Naive thymus-derived CD8-positive, alpha-beta T cell (primary cell): ENCODE measurements around the gene PKIB. TPM values are rescaled to one million over a fixed set of nuclear protein-coding genes. Genes with fewer than 3 reads are reported as not detected.
"Not testable (repeated sequence)": the region's sequence is repeated elsewhere in the genome, so short reads cannot be mapped to it uniquely, and the experiment has no call there.

ENCODE experiments used
- ATAC-seq, 2 donors: fragments of 150-1000 bp; cut with Tn5 transposase in 1 of 2; sonication (Bioruptor Pico), chemical (Tn5 transposase) in 1 of 2; 1 replicate in 1 of 2; 2 replicates in 1 of 2; pipeline ENCODE4 v1.10.0; 2021; ENCODE audit warnings: mild to moderate bottlenecking in 2 of 2, moderate library complexity in 2 of 2
- POLR2A ChIA-PET: fragments of 350-600 bp; sonication (Branson Sonifier 250); formaldehyde crosslinking; loops from one replicate; lab custom pipeline; 2021; ENCODE audit warnings: antibody characterized with exemption; lab: Charles Lee
- DNase-seq, 10 donors: peaks; one replicate each; pipeline versions ENCODE4 v3.0.0 to v3.0.0-alpha.2; 2020 to 2022
- H3K27ac Mint-ChIP-seq, 10 donors: one replicate each; pipeline ENCODE4 v1.8.0; 2020 to 2022; ENCODE audit warnings: mild to moderate bottlenecking in 10 of 10, mixed read lengths in 10 of 10, moderate library complexity in 4 of 10, inconsistent platforms in 1 of 10
- H3K27me3 Mint-ChIP-seq, 5 donors: one replicate each; pipeline ENCODE4 v1.8.0; 2021 to 2022; ENCODE audit warnings: mixed read lengths in 5 of 5
- H3K36me3 Mint-ChIP-seq, 3 donors: one replicate each; pipeline ENCODE4 v1.8.0; 2020 to 2022; ENCODE audit warnings: mixed read lengths in 3 of 3, mild to moderate bottlenecking in 2 of 3, inconsistent platforms in 1 of 3
- H3K4me1 Mint-ChIP-seq, 4 donors: one replicate each; pipeline ENCODE4 v1.8.0; 2021 to 2022; ENCODE audit warnings: mixed read lengths in 4 of 4
- H3K4me3 Mint-ChIP-seq, 10 donors: one replicate each; pipeline ENCODE4 v1.8.0; 2020 to 2022; ENCODE audit warnings: mild to moderate bottlenecking in 10 of 10, mixed read lengths in 10 of 10, moderate library complexity in 6 of 10, inconsistent platforms in 1 of 10
- H3K9me3 Mint-ChIP-seq, 9 donors: one replicate each; pipeline ENCODE4 v1.8.0; 2020 to 2022; ENCODE audit warnings: mixed read lengths in 9 of 9, mild to moderate bottlenecking in 3 of 9, inconsistent platforms in 1 of 9, moderate library complexity in 1 of 9
- polyA plus RNA-seq, 3 donors: library from polyadenylated mRNA; unstranded; fragments of 300-500 nt; fragmentation: Illumina TruSeq; gene quantifications; one replicate each; pipeline ENCODE4 v1.2.3, GENCODE V29; 2021
- total RNA-seq, 8 experiments: library from RNA in 2 of 8; stranded (reverse) in 2 of 8; gene quantifications; one replicate each; pipeline ENCODE4 v1.2.3 and lab custom pipeline; 2021 to 2026

PKIB gene
- total and polyA plus RNA-seq, 5 experiments from 2014 or later = 0.45 to 0.82 (median 0.75) TPM

DNA sequence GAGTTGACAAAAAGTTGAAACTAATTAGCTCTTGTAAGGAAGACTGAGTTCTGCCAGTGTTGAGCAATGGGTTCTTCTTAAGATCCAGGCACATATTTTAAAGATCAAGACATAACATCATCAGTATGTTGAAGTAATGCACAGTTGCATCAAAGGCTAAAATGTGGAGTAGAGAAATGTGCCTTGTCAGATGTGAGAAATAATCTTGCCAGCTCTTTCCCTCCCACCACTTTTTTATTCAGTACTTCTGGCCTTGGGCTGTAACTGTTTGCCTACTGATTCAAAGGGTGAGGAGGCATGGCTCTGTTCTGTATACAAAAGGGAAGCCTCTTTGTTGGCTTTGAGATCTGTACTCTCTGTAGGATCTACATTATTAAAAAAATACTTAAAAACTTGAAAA, 13.1 kb downstream of the PKIB start:
- Mint-ChIP-seq H3K4me3 (no peak overlapping the region), H3K9me3 (peaks cover 0 to 3% (median 0%) of the 10 kb centered on the region in 9 donors), H3K4me1 (no peaks in the 10 kb centered on the region), H3K36me3 (no peaks in the 10 kb centered on the region), H3K27ac (no peak overlapping the region), H3K27me3 (peaks cover 19 to 34% (median 27%) of the 10 kb centered on the region in 5 donors)
- POLR2A ChIA-PET = no interaction called here
- DNase-seq = no peak
- ATAC-seq = no peak

DNA sequence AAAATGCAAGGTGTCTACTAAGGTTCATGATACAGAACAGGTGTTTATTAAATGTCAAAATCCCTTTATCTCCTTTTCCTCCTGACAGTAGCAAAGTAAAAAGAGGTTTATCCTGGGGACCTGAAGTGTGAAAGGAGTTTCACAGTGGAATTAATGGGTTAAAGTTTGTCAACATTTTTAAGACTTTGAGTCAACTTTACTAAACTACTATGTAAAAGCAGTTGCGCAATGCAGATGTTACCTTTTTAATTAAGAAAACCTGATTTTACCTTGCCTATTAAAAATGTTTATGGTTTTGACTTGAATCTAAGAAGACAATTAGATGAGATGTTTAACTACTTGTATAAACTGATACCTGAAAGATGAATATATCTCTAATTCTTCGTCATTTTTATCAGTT, 14.6 kb downstream of the PKIB start:
- H3K4me1 Mint-ChIP-seq = no peaks in the 10 kb centered on the region
- H3K4me3 Mint-ChIP-seq = no peak overlapping the region
- POLR2A ChIA-PET = no interaction called here
- DNase-seq (no peak), ATAC-seq (no peak)
- peaks cover 0 to 3% (median 0%) of the 10 kb centered on the region in 9 donors for H3K9me3 Mint-ChIP-seq
- H3K27me3 Mint-ChIP-seq = peaks cover 13 to 33% (median 25%) of the 10 kb centered on the region in 5 donors
- no peak overlapping the region for H3K27ac Mint-ChIP-seq
- H3K36me3 Mint-ChIP-seq = no peaks in the 10 kb centered on the region

DNA sequence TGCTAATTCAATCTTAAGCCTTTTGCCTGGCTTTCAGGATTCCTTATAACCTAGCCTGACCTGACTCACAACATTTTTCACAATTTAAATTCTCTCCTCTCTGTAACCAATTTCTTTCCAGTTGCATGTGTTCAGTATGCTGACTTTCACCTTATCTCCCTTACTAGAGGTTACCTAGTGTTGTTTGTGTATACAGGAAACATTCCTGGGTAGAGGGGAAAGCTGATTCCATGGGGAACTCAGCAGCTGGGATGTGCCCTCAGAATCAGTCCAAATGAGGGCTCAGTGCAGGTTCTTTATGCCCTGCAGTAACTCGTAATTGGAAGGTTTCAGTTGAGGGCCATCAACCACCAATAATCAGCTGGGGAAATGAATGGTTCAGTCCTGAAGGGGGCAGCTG, 18.5 kb downstream of the PKIB start:
- POLR2A ChIA-PET = no interaction called here
- H3K9me3 Mint-ChIP-seq = peaks cover 0 to 3% (median 0%) of the 10 kb centered on the region in 9 donors
- no peak overlapping the region for H3K4me3 Mint-ChIP-seq
- H3K27me3 Mint-ChIP-seq = peaks cover 0 to 15% (median 9%) of the 10 kb centered on the region in 5 donors
- no peak for ATAC-seq
- H3K36me3 Mint-ChIP-seq = no peaks in the 10 kb centered on the region
- DNase-seq = no peak
- no peak overlapping the region for H3K27ac Mint-ChIP-seq
- no peaks in the 10 kb centered on the region for H3K4me1 Mint-ChIP-seq

DNA sequence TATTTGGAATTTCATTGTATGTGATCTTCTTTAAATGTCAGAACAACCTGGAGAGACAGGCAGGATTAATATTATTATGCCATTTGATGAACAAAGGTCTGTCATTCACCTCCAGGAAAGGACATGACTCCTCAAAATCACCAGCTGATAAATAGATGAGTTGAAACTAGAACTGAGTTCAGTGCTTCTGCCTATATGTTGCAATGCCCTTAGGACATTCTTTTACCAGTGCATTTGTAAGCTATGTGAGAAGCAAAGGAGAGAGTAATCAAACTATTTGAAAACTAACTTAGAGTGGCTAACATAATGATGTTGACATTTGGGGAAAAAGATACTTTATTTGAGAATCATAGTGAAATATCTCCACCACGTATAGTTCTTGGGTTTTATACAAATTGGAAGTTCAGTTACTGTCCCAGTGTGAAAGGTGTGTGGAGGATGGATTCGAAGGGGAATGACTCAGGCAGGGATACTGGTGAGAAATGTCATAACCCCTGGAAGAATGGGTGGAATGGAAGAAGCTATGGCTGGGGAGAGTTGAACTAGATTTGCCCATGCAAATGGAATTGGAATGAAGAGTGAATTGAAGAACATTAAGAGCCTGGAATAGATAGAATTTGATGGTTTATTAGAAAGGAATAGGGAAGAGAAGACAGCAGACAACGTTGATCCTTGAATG, 21.5 kb downstream of the PKIB start:
- Mint-ChIP-seq H3K27ac (no peak overlapping the region), H3K4me3 (no peak overlapping the region), H3K4me1 (no peaks in the 10 kb centered on the region), H3K9me3 (peaks cover 0 to 1% (median 0%) of the 10 kb centered on the region in 9 donors), H3K36me3 (no peaks in the 10 kb centered on the region), H3K27me3 (peaks cover 0 to 12% (median 8%) of the 10 kb centered on the region in 5 donors)
- DNase-seq (no peak), ATAC-seq (no peak)
- POLR2A ChIA-PET = no interaction called here

DNA sequence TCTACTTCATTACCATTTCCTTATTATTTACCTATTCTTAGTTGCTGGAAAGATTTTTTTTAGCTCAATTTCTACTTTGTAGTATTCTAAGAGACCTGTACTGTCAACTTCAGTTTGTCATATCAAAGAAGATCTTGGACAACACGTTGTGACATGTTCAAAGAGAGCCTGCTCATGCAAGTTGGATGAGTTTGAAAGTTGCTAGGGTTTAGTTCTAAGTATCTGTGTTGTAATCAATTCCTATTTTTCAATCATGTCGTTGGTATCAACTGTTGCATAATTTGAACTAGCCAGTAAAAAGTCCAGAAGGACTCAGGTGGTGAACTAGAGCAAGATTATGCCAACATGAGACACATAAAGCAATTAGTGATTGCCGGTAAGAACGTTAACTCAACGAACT, 30.2 kb downstream of the PKIB start:
- H3K9me3 Mint-ChIP-seq = no peaks in the 10 kb centered on the region
- H3K4me1 Mint-ChIP-seq = no peaks in the 10 kb centered on the region
- ATAC-seq = no peak

DNA sequence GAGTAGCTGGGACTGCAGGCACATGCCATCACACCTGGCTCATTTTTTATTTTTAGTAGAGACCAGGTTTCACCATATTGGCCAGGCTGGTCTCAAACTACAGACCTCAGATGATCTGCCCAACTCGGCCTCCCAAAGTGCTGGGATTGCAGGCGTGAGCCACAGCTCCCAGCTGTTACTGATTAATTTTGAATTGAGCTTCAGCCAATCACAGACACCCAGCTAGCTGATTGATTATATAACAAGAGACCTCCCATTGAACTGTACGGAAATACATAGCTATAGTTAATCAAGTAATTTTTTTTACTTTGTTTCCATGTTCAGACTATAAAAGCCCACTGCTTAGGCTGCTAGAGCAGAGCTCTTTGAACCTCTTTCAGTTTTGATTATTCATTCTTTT, 31.6 kb downstream of the PKIB start:
- H3K4me3 Mint-ChIP-seq = no peak overlapping the region
- H3K36me3 Mint-ChIP-seq = no peaks in the 10 kb centered on the region
- ATAC-seq (no peak), DNase-seq (no peak)
- no peaks in the 10 kb centered on the region for H3K9me3 Mint-ChIP-seq
- H3K27me3 Mint-ChIP-seq = peaks cover 0 to 5% (median 0%) of the 10 kb centered on the region in 5 donors
- no peaks in the 10 kb centered on the region for H3K4me1 Mint-ChIP-seq
- POLR2A ChIA-PET = no interaction called here
- H3K27ac Mint-ChIP-seq = no peak overlapping the region

More for the DNA sequence above, 30.2 kb downstream of the PKIB start:
- POLR2A ChIA-PET = no interaction called here
- DNase-seq = no peak
- no peaks in the 10 kb centered on the region for H3K36me3 Mint-ChIP-seq
- no peak overlapping the region for H3K27ac Mint-ChIP-seq
- H3K27me3 Mint-ChIP-seq = peaks cover 0 to 3% (median 0%) of the 10 kb centered on the region in 5 donors
- no peak overlapping the region for H3K4me3 Mint-ChIP-seq

DNA sequence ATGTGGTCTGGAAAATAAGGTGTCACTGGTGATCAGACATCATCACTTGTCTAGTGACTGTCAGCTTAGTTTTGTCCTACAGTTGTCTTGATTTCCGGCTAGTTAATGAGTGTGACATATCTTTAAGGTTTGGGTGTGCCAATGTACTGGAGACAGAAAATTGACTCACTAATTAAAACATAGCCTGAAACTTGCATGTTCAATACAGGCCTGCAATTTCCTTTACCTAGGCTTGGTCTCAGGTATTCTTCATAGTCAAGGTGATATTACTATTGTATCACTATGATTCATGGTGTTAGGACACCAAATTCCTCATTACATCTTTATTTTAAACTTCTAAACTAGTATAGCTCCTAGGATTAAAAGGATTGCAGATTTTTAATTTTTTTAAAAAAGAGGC, 32.4 kb downstream of the PKIB start:
- H3K27me3 Mint-ChIP-seq = not testable (repeated sequence)

DNA sequence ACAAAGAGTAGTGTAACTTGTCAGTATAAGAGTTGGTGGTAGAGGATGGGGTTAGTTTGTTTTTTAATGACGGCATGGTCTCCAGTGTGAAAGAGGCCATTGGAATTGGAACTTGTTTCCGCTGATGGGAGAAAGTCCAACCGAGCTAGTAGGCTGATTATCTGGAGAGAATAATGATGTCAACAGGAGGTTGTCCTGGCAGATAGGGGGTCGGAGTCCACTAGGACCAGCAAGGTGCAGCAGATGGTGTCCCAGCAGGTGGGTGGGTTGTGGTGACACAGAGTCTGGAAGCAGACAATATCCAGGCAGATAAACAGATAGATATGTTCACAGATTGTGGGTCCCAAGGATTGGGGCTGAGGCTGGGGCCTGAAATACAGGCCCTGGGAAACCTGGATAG, 35.1 kb downstream of the PKIB start:
- H3K27ac Mint-ChIP-seq = peak overlapping the region in 2 of 10 donors; percentile 19 to 54
- H3K9me3 Mint-ChIP-seq = no peaks in the 10 kb centered on the region
- no peaks in the 10 kb centered on the region for H3K4me1 Mint-ChIP-seq
- no peaks in the 10 kb centered on the region for H3K36me3 Mint-ChIP-seq
- H3K27me3 Mint-ChIP-seq = peaks cover 0 to 5% (median 0%) of the 10 kb centered on the region in 5 donors
- no peak overlapping the region for H3K4me3 Mint-ChIP-seq
- no peak for DNase-seq
- POLR2A ChIA-PET = no interaction called here
- ATAC-seq = no peak

More for the DNA sequence above, 32.4 kb downstream of the PKIB start:
- ATAC-seq, H3K36me3 Mint-ChIP-seq, H3K9me3 Mint-ChIP-seq, H3K27ac Mint-ChIP-seq, H3K4me3 Mint-ChIP-seq, H3K4me1 Mint-ChIP-seq, POLR2A ChIA-PET, DNase-seq: not testable (repeated sequence)

DNA sequence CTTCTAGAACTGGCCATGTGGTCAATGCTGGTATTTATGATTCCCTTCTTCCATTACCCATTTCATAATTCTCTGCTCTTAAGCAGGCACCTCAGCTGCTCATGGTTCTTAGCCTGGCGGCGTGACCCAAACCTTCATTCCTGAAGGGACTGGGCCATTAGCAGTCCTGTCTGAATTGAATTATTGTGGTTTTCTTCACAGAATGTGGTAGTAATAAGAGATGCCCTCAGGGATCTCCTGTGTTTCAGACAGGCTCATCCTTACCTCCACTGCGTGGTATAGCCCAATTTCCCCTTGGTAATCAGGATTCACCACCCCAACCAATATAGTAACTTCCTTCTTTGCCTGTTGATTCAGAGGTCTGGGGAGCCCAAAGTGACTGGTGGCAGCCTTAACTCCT, 37.6 kb downstream of the PKIB start:
- Mint-ChIP-seq H3K4me3 (no peak overlapping the region), H3K4me1 (no peaks in the 10 kb centered on the region), H3K36me3 (no peaks in the 10 kb centered on the region), H3K9me3 (no peaks in the 10 kb centered on the region), H3K27me3 (peaks cover 0 to 5% (median 0%) of the 10 kb centered on the region in 5 donors), H3K27ac (no peak overlapping the region)
- DNase-seq (no peak), ATAC-seq (no peak)
- POLR2A ChIA-PET = no interaction called here

DNA sequence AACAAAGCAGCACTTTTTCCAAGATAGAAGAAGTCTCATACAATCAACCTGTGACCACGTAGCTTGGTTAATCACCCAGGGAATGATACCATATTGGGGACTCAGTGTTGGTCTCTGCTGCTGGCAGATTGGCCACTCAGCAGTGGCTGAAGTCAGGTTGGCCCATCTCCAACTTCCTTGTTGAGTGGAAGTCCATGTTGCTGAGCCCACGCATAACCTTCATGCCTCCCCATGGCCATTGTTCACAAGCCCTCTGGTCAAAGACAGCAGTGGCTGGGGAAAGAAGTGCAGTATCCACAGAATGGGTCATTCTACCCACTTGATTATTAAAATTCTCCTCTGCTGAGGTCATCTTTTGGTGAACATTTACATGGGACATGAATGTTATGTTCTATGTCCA, 38.5 kb downstream of the PKIB start:
- Mint-ChIP-seq H3K27me3 (peaks cover 0 to 5% (median 0%) of the 10 kb centered on the region in 5 donors), H3K36me3 (no peaks in the 10 kb centered on the region), H3K4me3 (no peak overlapping the region), H3K4me1 (no peaks in the 10 kb centered on the region), H3K27ac (no peak overlapping the region), H3K9me3 (no peaks in the 10 kb centered on the region)
- POLR2A ChIA-PET = no interaction called here
- no peak for ATAC-seq
- no peak for DNase-seq

DNA sequence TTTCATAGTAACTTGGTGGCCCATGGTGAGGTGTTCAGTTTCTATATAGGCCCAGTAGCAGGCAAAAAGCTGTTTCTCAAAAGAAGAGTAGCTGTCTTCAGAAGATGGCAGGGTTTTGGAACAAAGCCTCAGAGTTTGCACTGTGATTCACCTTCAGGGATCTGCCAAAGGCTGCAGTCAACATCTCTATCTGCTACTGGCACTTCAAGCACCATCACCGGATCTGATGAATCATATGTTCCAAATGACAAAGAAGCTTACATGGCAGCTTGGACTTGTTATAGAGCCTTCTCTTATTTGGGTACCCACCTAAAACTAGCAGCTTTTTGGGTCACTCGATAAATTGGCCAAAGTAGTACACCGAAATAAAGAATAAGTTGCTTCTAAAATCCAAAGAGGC, 39.5 kb downstream of the PKIB start:
- ATAC-seq = no peak

DNA sequence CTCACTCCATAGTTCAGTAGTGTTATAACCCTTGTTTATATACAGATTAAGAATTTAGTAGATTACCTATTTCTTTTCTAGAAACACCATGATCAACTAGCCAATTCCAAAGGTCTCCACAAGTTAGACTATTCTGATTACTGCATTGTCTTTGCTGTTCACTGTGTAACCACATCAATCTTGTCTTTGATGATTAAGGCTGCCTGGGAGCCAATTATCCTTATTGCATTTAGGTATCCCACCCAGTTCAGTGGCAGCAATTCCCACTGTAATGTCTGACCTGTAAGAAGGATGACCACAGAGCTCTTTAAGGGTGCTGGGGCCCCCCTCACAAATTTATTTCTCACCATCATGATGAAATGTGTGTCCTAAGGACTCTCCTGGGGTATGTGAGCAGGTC, 40.2 kb downstream of the PKIB start:
- H3K27ac Mint-ChIP-seq = no peak overlapping the region
- DNase-seq (no peak), ATAC-seq (no peak)
- no peak overlapping the region for H3K4me3 Mint-ChIP-seq
- no peaks in the 10 kb centered on the region for H3K9me3 Mint-ChIP-seq
- no peaks in the 10 kb centered on the region for H3K36me3 Mint-ChIP-seq
- POLR2A ChIA-PET = no interaction called here
- H3K27me3 Mint-ChIP-seq = peaks cover 0 to 3% (median 2%) of the 10 kb centered on the region in 5 donors
- no peaks in the 10 kb centered on the region for H3K4me1 Mint-ChIP-seq

More for the DNA sequence above, 39.5 kb downstream of the PKIB start:
- Mint-ChIP-seq H3K4me1 (no peaks in the 10 kb centered on the region), H3K9me3 (no peaks in the 10 kb centered on the region), H3K27ac (no peak overlapping the region), H3K27me3 (peaks cover 0 to 5% (median 2%) of the 10 kb centered on the region in 5 donors), H3K4me3 (no peak overlapping the region), H3K36me3 (no peaks in the 10 kb centered on the region)
- POLR2A ChIA-PET = no interaction called here
- DNase-seq = no peak

DNA sequence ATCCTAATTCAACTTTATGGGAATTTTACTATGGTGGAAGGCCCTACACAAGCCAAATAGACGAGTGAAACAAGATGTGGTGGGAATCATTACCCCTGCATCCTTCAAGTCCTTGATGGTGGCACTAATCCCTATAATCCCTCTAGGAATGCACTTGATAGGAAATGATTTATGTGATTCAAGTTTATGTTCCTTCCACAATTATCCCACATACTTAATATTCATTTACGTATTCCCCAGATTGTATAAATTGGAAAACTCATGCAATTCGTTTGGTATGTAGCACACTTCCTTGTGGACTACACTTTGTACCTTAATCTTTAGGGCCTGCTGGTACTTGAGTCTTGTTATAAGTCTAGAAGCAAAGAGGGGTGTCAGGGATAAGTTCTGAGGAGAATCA, 40.8 kb downstream of the PKIB start:
- POLR2A ChIA-PET = no interaction called here

DNA sequence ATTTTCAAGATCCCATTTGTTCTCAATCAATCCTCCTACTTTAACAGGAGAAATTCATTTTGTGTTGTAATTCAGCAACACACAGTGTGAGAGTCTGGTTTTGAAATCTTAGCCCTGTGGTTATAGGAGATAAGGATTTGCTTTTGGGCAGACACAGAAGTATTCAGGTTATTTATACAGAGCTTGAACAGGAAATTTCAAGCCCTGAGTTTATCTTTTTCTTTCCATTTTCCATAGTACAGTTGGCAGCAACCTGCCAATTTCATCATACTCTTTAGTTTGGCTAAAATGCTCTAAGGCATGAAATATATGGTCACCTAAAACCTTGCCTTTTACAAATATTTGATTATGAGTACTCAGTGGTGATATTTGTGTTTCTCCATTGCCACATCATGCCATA, 41.4 kb downstream of the PKIB start:
- Mint-ChIP-seq H3K9me3 (no peaks in the 10 kb centered on the region), H3K4me1 (no peaks in the 10 kb centered on the region), H3K27me3 (peaks cover 0 to 2% (median 0%) of the 10 kb centered on the region in 5 donors), H3K36me3 (no peaks in the 10 kb centered on the region), H3K4me3 (no peak overlapping the region), H3K27ac (no peak overlapping the region)
- ATAC-seq (no peak), DNase-seq (no peak)
- POLR2A ChIA-PET = no interaction called here

More for the DNA sequence above, 40.8 kb downstream of the PKIB start:
- H3K4me1 Mint-ChIP-seq = no peaks in the 10 kb centered on the region
- peak overlapping the region in 1 of 10 donors; percentile 5 for H3K27ac Mint-ChIP-seq
- no peak overlapping the region for H3K4me3 Mint-ChIP-seq
- peaks cover 0 to 2% (median 0%) of the 10 kb centered on the region in 5 donors for H3K27me3 Mint-ChIP-seq
- no peak for ATAC-seq
- no peaks in the 10 kb centered on the region for H3K9me3 Mint-ChIP-seq
- DNase-seq = no peak
- H3K36me3 Mint-ChIP-seq = no peaks in the 10 kb centered on the region
